Ishikawa (cell line): ENCODE data around the gene LIF.
A peak's percentile ranks its signal among the peaks of the same experiment; 100 is the strongest.

Experiments used
- CEBPB ChIP-seq: IDR thresholded peaks from 2 replicates; pipeline ENCODE4 v1.6.1; 2012
- CREB1 ChIP-seq: IDR thresholded peaks from 2 replicates; pipeline ENCODE4 v1.6.1; 2012; ENCODE audit warnings: low read depth
- EGR1 ChIP-seq: IDR thresholded peaks from 2 replicates; pipeline ENCODE4 v1.6.1; 2012
- EP300 ChIP-seq: IDR thresholded peaks from 2 replicates; pipeline ENCODE4 v1.6.1; 2012; ENCODE audit warnings: borderline replicate concordance
- FOXM1 ChIP-seq: IDR thresholded peaks from 2 replicates; pipeline ENCODE4 v1.6.1; 2012; ENCODE audit warnings: low read depth, borderline replicate concordance
- NFIC ChIP-seq: IDR thresholded peaks from 2 replicates; pipeline ENCODE4 v1.6.1; 2012
- RAD21 ChIP-seq: IDR thresholded peaks from 2 replicates; pipeline ENCODE4 v1.6.1; 2012; ENCODE audit warnings: low read depth
- TAF1 ChIP-seq: IDR thresholded peaks from 2 replicates; pipeline ENCODE4 v1.6.1; 2012; ENCODE audit warnings: low read depth, mild to moderate bottlenecking
- TCF12 ChIP-seq: IDR thresholded peaks from 2 replicates; pipeline ENCODE4 v1.6.1; 2012; ENCODE audit warnings: low read depth
- TEAD4 ChIP-seq: IDR thresholded peaks from 2 replicates; pipeline ENCODE4 v1.6.1; 2012
- YY1 ChIP-seq: IDR thresholded peaks from 2 replicates; pipeline ENCODE4 v1.6.1; 2012; ENCODE audit warnings: low read depth
- ZBTB7A ChIP-seq: IDR thresholded peaks from 2 replicates; pipeline ENCODE4 v1.6.1; 2012; ENCODE audit warnings: low read depth
- TF ChIP-seq, protein P1 (sequence below): IDR thresholded peaks from 2 replicates; pipeline ENCODE4 v1.6.1; 2012
- TF ChIP-seq, protein P2 (sequence below): IDR thresholded peaks from 2 replicates; pipeline ENCODE4 v1.6.1; 2012
- TF ChIP-seq, protein P3 (sequence below): IDR thresholded peaks from 2 replicates; pipeline ENCODE4 v1.6.1; 2012; ENCODE audit warnings: low read depth, mild to moderate bottlenecking

Gene LIF

DNA sequence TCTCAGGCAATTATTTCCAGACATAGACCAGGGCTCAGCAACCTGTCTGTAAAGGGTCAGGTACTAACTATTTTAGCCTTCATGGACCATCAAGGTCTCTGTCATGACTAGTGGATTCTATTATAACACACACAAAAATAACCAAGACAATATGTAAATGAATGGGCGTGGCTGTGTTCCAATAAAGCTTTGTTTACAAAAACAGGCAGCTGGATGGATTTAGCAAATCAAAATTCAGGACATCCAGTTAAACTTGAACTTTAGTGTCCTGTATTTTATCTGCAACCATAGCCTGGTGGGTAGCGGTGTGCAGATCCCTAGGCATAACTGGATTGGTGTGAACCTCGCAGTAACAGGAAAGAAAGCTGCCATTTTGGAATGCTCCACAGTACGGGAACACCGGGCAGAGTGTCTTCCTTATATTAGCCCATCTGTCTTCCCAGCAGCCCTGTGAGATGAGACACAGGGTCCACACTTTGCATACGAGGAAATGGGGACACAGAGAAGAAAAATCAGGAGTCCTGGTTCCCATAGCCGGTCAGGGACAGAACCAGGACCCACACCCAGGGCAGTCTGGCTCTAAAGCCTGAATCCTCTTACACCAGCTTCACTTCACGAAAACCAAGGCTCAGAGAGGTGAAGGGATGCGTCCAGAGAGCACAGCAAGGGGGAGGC lies 15.6 kb downstream of the LIF start:
- TF ChIP-seq EP300 (no peak), TAF1 (no peak), EGR1 (no peak), YY1 (no peak), RAD21 (no peak), FOXM1 (no peak), ZBTB7A (no peak), CREB1 (no peak), TEAD4 (no peak), NFIC (no peak), TCF12 (no peak)
- TF ChIP-seq, protein P1, sequence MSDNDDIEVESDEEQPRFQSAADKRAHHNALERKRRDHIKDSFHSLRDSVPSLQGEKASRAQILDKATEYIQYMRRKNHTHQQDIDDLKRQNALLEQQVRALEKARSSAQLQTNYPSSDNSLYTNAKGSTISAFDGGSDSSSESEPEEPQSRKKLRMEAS: no peak
- TF ChIP-seq, protein P2, sequence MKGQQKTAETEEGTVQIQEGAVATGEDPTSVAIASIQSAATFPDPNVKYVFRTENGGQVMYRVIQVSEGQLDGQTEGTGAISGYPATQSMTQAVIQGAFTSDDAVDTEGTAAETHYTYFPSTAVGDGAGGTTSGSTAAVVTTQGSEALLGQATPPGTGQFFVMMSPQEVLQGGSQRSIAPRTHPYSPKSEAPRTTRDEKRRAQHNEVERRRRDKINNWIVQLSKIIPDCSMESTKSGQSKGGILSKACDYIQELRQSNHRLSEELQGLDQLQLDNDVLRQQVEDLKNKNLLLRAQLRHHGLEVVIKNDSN: no peak
- TF ChIP-seq, protein P3, sequence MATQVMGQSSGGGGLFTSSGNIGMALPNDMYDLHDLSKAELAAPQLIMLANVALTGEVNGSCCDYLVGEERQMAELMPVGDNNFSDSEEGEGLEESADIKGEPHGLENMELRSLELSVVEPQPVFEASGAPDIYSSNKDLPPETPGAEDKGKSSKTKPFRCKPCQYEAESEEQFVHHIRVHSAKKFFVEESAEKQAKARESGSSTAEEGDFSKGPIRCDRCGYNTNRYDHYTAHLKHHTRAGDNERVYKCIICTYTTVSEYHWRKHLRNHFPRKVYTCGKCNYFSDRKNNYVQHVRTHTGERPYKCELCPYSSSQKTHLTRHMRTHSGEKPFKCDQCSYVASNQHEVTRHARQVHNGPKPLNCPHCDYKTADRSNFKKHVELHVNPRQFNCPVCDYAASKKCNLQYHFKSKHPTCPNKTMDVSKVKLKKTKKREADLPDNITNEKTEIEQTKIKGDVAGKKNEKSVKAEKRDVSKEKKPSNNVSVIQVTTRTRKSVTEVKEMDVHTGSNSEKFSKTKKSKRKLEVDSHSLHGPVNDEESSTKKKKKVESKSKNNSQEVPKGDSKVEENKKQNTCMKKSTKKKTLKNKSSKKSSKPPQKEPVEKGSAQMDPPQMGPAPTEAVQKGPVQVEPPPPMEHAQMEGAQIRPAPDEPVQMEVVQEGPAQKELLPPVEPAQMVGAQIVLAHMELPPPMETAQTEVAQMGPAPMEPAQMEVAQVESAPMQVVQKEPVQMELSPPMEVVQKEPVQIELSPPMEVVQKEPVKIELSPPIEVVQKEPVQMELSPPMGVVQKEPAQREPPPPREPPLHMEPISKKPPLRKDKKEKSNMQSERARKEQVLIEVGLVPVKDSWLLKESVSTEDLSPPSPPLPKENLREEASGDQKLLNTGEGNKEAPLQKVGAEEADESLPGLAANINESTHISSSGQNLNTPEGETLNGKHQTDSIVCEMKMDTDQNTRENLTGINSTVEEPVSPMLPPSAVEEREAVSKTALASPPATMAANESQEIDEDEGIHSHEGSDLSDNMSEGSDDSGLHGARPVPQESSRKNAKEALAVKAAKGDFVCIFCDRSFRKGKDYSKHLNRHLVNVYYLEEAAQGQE: no peak

DNA sequence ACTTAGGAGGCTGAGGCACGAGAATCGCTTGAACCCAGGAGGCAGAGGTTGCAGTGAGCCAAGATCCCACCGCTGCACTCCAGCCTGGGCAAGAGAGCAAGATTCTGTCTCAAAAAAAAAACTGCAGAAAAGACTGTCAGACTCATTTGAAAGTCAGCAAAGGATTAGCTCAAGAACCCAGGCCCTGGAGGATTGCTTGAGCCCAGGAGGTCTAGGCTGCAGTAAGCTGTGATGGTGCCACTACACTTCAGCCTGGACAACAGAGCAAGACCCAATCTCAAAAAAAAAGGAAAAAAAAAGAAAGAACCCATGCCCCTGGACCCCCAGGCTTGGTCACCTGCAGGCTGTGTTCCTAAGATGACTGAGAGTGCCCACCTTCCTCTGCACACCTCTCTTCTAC lies 16.2 kb downstream of the LIF start:
- TF ChIP-seq, protein P1: no peak
- TF ChIP-seq YY1: no peak
- TF ChIP-seq NFIC: no peak
- no peak for TF ChIP-seq TCF12
- TF ChIP-seq EP300: no peak

DNA sequence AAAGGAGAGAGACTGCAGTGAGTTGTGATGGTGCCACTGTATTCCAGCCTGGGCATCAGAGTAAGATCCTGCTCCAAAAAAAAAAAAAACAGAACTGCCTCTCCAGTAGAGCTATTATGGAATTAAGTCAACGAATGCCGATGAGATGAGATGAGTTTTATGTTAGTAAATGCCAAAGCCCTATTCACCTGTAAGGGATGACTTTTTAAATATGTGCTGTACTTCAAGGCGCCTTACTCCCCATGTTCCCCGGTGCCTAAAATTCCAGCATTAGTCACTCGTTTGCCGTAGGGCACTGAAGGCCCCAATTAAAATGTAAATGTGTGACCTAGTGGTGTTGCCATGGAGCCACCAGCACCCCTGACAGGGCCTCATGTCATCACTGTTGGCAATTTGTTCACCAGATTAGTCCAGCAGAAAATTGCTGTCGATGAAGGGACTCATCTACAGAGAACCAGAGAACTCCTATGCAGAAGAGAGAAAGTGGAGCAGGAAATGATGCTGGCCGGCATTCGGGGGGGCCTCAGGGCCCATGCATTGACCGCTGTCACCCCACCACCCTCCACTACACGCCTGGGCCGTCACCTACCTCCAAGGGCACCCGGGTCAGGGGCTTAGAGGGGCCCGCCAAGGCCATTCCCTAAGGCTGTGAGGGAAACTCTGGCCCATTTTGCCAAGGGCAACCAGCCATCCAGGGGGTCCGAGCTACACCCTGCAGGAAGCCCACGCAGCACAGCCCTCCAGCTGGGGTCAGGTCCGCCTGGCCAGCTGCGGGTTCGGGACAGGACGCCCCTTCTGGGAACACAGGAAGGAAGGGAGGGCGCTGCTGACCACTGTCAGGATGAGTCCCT lies 17.8 kb downstream of the LIF start:
- peak; percentile 73 for TF ChIP-seq TEAD4
- TF ChIP-seq ZBTB7A: no peak; the same call in 1 of the 2 replicates
- TF ChIP-seq CEBPB: no peak; the same call in 1 of the 2 replicates
- TF ChIP-seq, protein P3: no peak
- TF ChIP-seq EP300: peak; percentile 74; the same call in 1 of the 2 replicates
- no peak for TF ChIP-seq EGR1
- TF ChIP-seq FOXM1: peak; percentile 63; the same call in 1 of the 2 replicates
- TF ChIP-seq TAF1: no peak
- peak; percentile 57; the same call in 1 of the 2 replicates for TF ChIP-seq TCF12
- TF ChIP-seq NFIC: peak; percentile 57
- TF ChIP-seq, protein P1: no peak
- TF ChIP-seq, protein P2: no peak
- 0 out of 2 replicates have a peak, but pooled peaks have one; percentile 9 for TF ChIP-seq RAD21
- 0 out of 2 replicates have a peak, but pooled peaks have one; percentile 33 for TF ChIP-seq CREB1
- 0 out of 2 replicates have a peak, but pooled peaks have one; percentile 9 for TF ChIP-seq YY1

DNA sequence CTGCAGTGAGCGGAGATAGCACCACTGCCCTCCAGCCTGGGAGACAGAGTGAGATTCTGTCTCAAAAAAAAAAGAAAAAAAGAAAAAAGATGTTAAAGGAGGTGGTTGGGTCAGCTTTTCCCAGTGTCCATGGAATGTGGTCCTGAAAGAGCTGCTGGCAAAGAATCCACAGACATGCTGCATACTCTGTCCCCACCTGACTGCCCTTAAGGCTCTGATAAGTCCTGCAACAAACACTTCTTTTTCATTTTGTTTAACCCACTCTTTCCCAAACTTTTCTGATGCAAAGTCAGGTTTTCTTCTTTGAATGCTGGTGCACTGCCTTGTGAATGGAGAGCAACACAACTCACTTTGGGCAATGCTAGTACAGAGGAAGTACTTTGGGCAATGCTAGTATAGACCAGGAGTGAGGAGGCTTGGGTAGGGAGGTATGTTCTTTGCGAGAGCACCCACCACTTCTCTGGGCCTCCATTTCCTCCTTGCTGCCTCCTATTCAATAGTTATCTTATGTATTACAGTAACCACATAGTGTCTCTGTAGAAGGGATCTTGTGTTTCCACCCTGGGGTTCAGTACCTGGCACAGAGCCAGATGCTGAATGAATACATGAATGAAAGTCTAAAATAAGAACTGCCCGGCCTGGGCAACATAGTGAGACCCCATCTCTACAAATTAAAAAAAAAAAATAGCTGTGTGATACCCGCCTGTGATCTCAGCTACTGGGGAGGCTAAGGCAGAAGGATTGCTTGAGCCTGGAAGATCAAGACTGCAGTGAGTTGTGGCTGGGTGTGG lies 18.9 kb downstream of the LIF start:
- TF ChIP-seq NFIC (peak; percentile 79), TEAD4 (peak; percentile 33; the same call in 1 of the 2 replicates), RAD21 (no peak)
